PC-3 (cell line): ENCODE results near the gene C3orf70. TPM values are rescaled to one million over a fixed set of nuclear protein-coding genes. Genes with fewer than 3 reads are reported as not detected.

Experiments
- ATAC-seq: fragments of 200-7000 bp; cut with Tn5 transposase; 2 replicates; pipeline ENCODE4 v1.9.1; 2020; ENCODE audit warnings: mild to moderate bottlenecking, moderate library complexity
- BruUV-seq: library from RNA; stranded (reverse); fragments of 400-500 nt; replicated peaks from 2 replicates; lab custom pipeline; 2021; lab: Mats Ljungman, UMichigan
- CTCF ChIA-PET: fragments of 300-600 bp; sonication (Branson Sonifier 250); formaldehyde crosslinking; loops from one replicate; lab custom pipeline; 2022; ENCODE audit warnings: antibody characterized with exemption; lab: Charles Lee
- POLR2A ChIA-PET: fragments of 300-600 bp; sonication (Branson Sonifier 250); formaldehyde crosslinking; loops from one replicate; lab custom pipeline; 2022; ENCODE audit warnings: antibody characterized with exemption; ENCODE audit not compliant: unreplicated experiment; lab: Charles Lee
- DNase-seq: peaks from one replicate; pipeline ENCODE4 v3.0.0-alpha.2; 2015
- H2AFZ ChIP-seq: fragments of 300-600 bp; sonication (generic); 2 replicates; pipeline ENCODE4 v1.6.0; 2016; ENCODE audit warnings: antibody characterized with exemption, low read length
- H3F3A ChIP-seq: fragments of 300-600 bp; sonication (generic); one replicate; pipeline ENCODE4 v1.6.0; 2017; ENCODE audit warnings: antibody characterized with exemption, low read length, control low read depth, mild to moderate bottlenecking; ENCODE audit not compliant: unreplicated experiment
- H3K27ac ChIP-seq: fragments of 300-600 bp; sonication (generic); 2 replicates; pipeline ENCODE4 v1.5.1; 2016; ENCODE audit warnings: mild to moderate bottlenecking, low read length
- H3K27me3 ChIP-seq: fragments of 300-600 bp; sonication (generic); 2 replicates; pipeline ENCODE4 v1.6.1; 2016; ENCODE audit warnings: low read length, mixed read lengths
- H3K36me3 ChIP-seq: fragments of 300-600 bp; sonication (generic); 2 replicates; pipeline ENCODE4 v1.6.1; 2016; ENCODE audit warnings: low read depth, mixed run types, low read length, mixed read lengths
- H3K4me1 ChIP-seq: fragments of 300-600 bp; sonication (generic); 2 replicates; pipeline ENCODE4 v1.5.1; 2016; ENCODE audit warnings: low read length; ENCODE audit not compliant: insufficient read depth
- H3K4me2 ChIP-seq: fragments of 300-600 bp; sonication (generic); 2 replicates; pipeline ENCODE4 v1.6.0; 2016; ENCODE audit warnings: low read length
- H3K4me3 ChIP-seq: fragments of 300-600 bp; sonication (generic); 2 replicates; pipeline ENCODE4 v1.5.1; 2016; ENCODE audit warnings: mild to moderate bottlenecking, low read length, mixed read lengths
- H3K79me2 ChIP-seq: fragments of 300-600 bp; sonication (generic); 2 replicates; pipeline ENCODE4 v1.6.1; 2017; ENCODE audit warnings: low read length, mixed read lengths
- H3K9ac ChIP-seq: fragments of 300-600 bp; sonication (generic); 2 replicates; pipeline ENCODE4 v1.6.0; 2016; ENCODE audit warnings: mild to moderate bottlenecking, low read length
- H3K9me2 ChIP-seq: fragments of 300-600 bp; sonication (generic); replicated peaks from 2 replicates; pipeline ENCODE4 v1.6.1; 2016; ENCODE audit warnings: mixed run types, low read length, mixed read lengths
- H3K9me3 ChIP-seq: fragments of 300-600 bp; sonication (generic); 2 replicates; pipeline ENCODE4 v1.6.1; 2016; ENCODE audit warnings: low read length, mixed read lengths
- H4K20me1 ChIP-seq: fragments of 300-600 bp; sonication (generic); 2 replicates; pipeline ENCODE4 v1.6.1; 2016; ENCODE audit warnings: low read length, mixed read lengths
- CTCF ChIP-seq: fragments of 300-600 bp; sonication (generic); conservative IDR thresholded peaks from 2 replicates; pipeline ENCODE4 v1.5.1; 2017; ENCODE audit warnings: antibody characterized with exemption, low read depth, mild to moderate bottlenecking, low read length
- EZH2 ChIP-seq: fragments of 300-600 bp; sonication (generic); IDR thresholded peaks from one replicate; pipeline ENCODE4 v1.6.1; 2017; ENCODE audit warnings: antibody characterized with exemption, mild to moderate bottlenecking, low read length; ENCODE audit not compliant: unreplicated experiment
- EZH2phosphoT487 ChIP-seq: fragments of 300-600 bp; sonication (generic); IDR thresholded peaks from 2 replicates; pipeline ENCODE4 v1.6.1; 2018; ENCODE audit warnings: mild to moderate bottlenecking, antibody characterized with exemption, low read length, borderline replicate concordance
- intact Hi-C: fragments of 100-400 bp; cut with micrococcal nuclease; formaldehyde crosslinking; loops from 2 replicates; pipeline ENCODE4 v1.9.0; 2023
- total RNA-seq: library from RNA; depleted of rRNA; stranded (reverse); fragments of >200 nt; gene quantifications from 2 replicates; pipeline ENCODE4 v1.2.3, GENCODE V29; 2014

The C3orf70 gene
- total RNA-seq, 1 experiment from 2014 or later = not detected

- BruUV-seq = no TSS peak
- no peak for DNase-seq
- Histone ChIP-seq H2AFZ (no peak overlapping the region), H3K9me2 (no peaks in the 10 kb centered on the region), H3K4me1 (no peaks in the 10 kb centered on the region), H4K20me1 (no peaks in the 10 kb centered on the region), H3K27me3 (peaks cover 29% of the 10 kb centered on the region), H3K4me2 (no peak overlapping the region), H3K27ac (no peak overlapping the region), H3K79me2 (no peaks in the 10 kb centered on the region), H3K9ac (no peak overlapping the region), H3F3A (no peaks in the 10 kb centered on the region), H3K36me3 (no peaks in the 10 kb centered on the region), H3K9me3 (no peaks in the 10 kb centered on the region), H3K4me3 (no peak overlapping the region)
- ChIA-PET CTCF (interaction anchor here (0.7 kb wide), 1 partner anchor 109 kb away, joined by 3 read pairs; no protein-coding TSS in a partner anchor), POLR2A (no interaction called here)
- no peak; the same call in 1 of the 2 replicates for ATAC-seq
- intact Hi-C loops = loop anchor here (5.0 kb wide), 1 partner anchor 88 kb away; no protein-coding TSS in a partner anchor
- no peak for TF ChIP-seq EZH2
- TF ChIP-seq CTCF = no peak
- no peak for TF ChIP-seq EZH2phosphoT487
These were observed 22.6 kb upstream of the C3orf70 start for GRCh38 chr3:185175370-185175987.

GRCh38 chr3:185172086-185173049, 19.5 kb upstream of the C3orf70 start:
- ChIA-PET POLR2A (no interaction called here), CTCF (no interaction called here)
- intact Hi-C loops = no loop called here
- Histone ChIP-seq H3K4me3 (no peak overlapping the region), H2AFZ (no peak overlapping the region), H4K20me1 (no peaks in the 10 kb centered on the region), H3K27ac (no peak overlapping the region), H3K79me2 (no peaks in the 10 kb centered on the region), H3K27me3 (peaks cover 8% of the 10 kb centered on the region), H3K9me3 (no peaks in the 10 kb centered on the region), H3K9me2 (no peaks in the 10 kb centered on the region), H3K4me1 (no peaks in the 10 kb centered on the region), H3K4me2 (no peak overlapping the region), H3K36me3 (no peaks in the 10 kb centered on the region), H3K9ac (no peak overlapping the region), H3F3A (no peaks in the 10 kb centered on the region)
- ATAC-seq (no peak), DNase-seq (no peak)
- TF ChIP-seq CTCF (no peak), EZH2 (no peak), EZH2phosphoT487 (no peak)
- BruUV-seq = no TSS peak
